GM12874 (cell line): ENCODE data around the gene VRK3.
"Not testable (repeated sequence)": the region's sequence is repeated elsewhere in the genome, so short reads cannot be mapped to it uniquely, and the experiment has no call there.

ENCODE experiments used
- CTCF ChIP-seq: IDR thresholded peaks from 2 replicates; pipeline ENCODE4 v1.5.1; 2011; ENCODE audit warnings: low read depth, mild to moderate bottlenecking, control low read depth, low read length, moderate library complexity; ENCODE audit not compliant: insufficient read depth

Gene VRK3

GRCh38 chr19:49976496-49976895 is 48.7 kb downstream of the VRK3 start:
- TF ChIP-seq CTCF: no peak

GRCh38 chr19:49975051-49975450 is 50.1 kb downstream of the VRK3 start:
- TF ChIP-seq CTCF: no peak

GRCh38 chr19:49973987-49974386 is 51.2 kb downstream of the VRK3 start:
- no peak for TF ChIP-seq CTCF

- TF ChIP-seq CTCF: no peak
These were observed 52.3 kb downstream of the VRK3 start for GRCh38 chr19:49972841-49973240.

- no peak for TF ChIP-seq CTCF
These were observed 53.2 kb downstream of the VRK3 start for GRCh38 chr19:49971991-49972411.

- no peak for TF ChIP-seq CTCF
These were observed 56.8 kb downstream of the VRK3 start for GRCh38 chr19:49968279-49968922.

GRCh38 chr19:49960980-49961379 is 64.2 kb downstream of the VRK3 start, which contains the start of gene SIGLEC11:
Gene SIGLEC11 (minus strand): TSS chr19:49961172. CDS start chr19:49961081, 91 bp downstream.
- not testable (repeated sequence) for TF ChIP-seq CTCF
